Adrenal gland (tissue), 19 donors: ENCODE results near the gene XIRP1. TPM values are rescaled to one million over a fixed set of nuclear protein-coding genes. Genes with fewer than 3 reads are reported as not detected.

Source experiments
- DNase-seq, 7 donors: peaks; one replicate each; pipeline ENCODE4 v3.0.0-alpha.2; 2019 to 2020
- H3K27ac ChIP-seq, 5 donors: fragments of 200-600 bp; sonication (generic) in 4 of 5; 1 replicate in 3 of 5; 2 replicates in 2 of 5; pipeline versions ENCODE4 v1.5.1 to v1.8.0; 2016 to 2020; ENCODE audit warnings: mild to moderate bottlenecking in 1 of 5
- H3K27me3 ChIP-seq: fragments of 200-600 bp; 2 replicates; pipeline ENCODE4 v1.8.0; 2021
- H3K36me3 ChIP-seq, 2 donors: fragments of 200-600 bp; replicated peaks in 1 of 2; 1 replicate in 1 of 2; 2 replicates in 1 of 2; pipeline versions ENCODE4 v1.5.1 to v1.8.0; 2018 to 2022
- H3K4me1 ChIP-seq, 2 donors: fragments of 200-600 bp; replicated peaks in 1 of 2; 1 replicate in 1 of 2; 2 replicates in 1 of 2; pipeline versions ENCODE4 v1.5.1 to v1.8.0; 2018 to 2021
- H3K4me3 ChIP-seq, 4 donors: fragments of 200-600 bp; sonication (generic) in 3 of 4; one replicate each; pipeline ENCODE4 v1.5.1; 2016 to 2018
- H3K9me3 ChIP-seq, 3 donors: fragments of 200-600 bp; sonication (generic) in 1 of 3; replicated peaks in 1 of 3; 1 replicate in 2 of 3; 2 replicates in 1 of 3; pipeline versions ENCODE4 v1.5.1 to v1.8.0; 2016 to 2021
- POLR2A ChIP-seq, 2 donors: fragments of 450-650 bp; IDR thresholded peaks; one replicate each; pipeline ENCODE4 v1.6.1; 2017; ENCODE audit warnings: antibody characterized with exemption in 2 of 2, mild to moderate bottlenecking in 2 of 2, moderate library complexity in 1 of 2
- WGBS, 4 donors: extraction: QIAGEN DNeasy Blood & Tissue Kit in 2 of 4; methylation state at CpG; one replicate each; pipeline versions ENCODE4 v1.1.5 to v1.1.7; 2013 to 2017; 5-methylcytosine and 5-hydroxymethylcytosine counted together
- intact Hi-C, 2 donors: fragments of 100-400 bp; cut with DNase I; formaldehyde crosslinking; loops; one replicate each; pipeline versions ENCODE4 v1.14.1 to v1.15.0; 2022 to 2023
- long read RNA-seq, 10 donors: library from polyadenylated mRNA in 3 of 10; unstranded in 2 of 10; stranded (forward) in 1 of 10; transcript quantifications; one replicate each; pipeline ENCODE4 v2.0.0 and lab custom pipeline, GENCODE V29; 2021 to 2026
- polyA plus RNA-seq, 3 donors: library from polyadenylated mRNA; stranded (reverse); fragments of 200-250 nt in 2 of 3; fragments of 350-450 nt in 1 of 3; fragmentation: Illumina TruSeq in 1 of 3; extraction: RNeasy Lipid Tissue Mini Kit (QIAGEN cat#74804) in 1 of 3; gene quantifications; one replicate each; pipeline ENCODE4 v1.2.3, GENCODE V29; 2013 to 2014
- total RNA-seq, 9 donors: library from RNA; depleted of rRNA in 4 of 9; stranded (reverse); fragments of >200 nt in 4 of 9; fragments of 120-200 nt in 1 of 9; fragmentation: NEBNext Ultra II Directional in 1 of 9; extraction: Animal tissue kit (Norgen Biotek cat#: 25700) in 1 of 9; gene quantifications; one replicate each; pipeline versions ENCODE4 v1.1.0 to v1.2.4, GENCODE V29; 2013 to 2023
- TF ChIP-seq, protein P1 (sequence below), 6 experiments: fragments of 450-650 bp in 4 of 6; fragments of 200-600 bp in 2 of 6; sonication (generic) in 1 of 6; IDR thresholded peaks; 1 replicate in 5 of 6; 2 replicates in 1 of 6; pipeline versions ENCODE4 v1.5.1 to v1.8.0; 2016 to 2021; ENCODE audit warnings: antibody characterized with exemption in 6 of 6, mild to moderate bottlenecking in 2 of 6, moderate library complexity in 1 of 6
- donor health status: healthy with polysubstance abuse.
- donor health status: Bipolar disorder and iron deficiency.
- donor health status: DM: yes; HTN: yes; CAD: no.
- donor health status: DM: no; HTN: no; CAD: no.
- donor health status: DM: no; HTN: no; CAD: no.
- donor health status: DM: yes; HTN: yes; CAD: no.

XIRP1 gene, protein sequence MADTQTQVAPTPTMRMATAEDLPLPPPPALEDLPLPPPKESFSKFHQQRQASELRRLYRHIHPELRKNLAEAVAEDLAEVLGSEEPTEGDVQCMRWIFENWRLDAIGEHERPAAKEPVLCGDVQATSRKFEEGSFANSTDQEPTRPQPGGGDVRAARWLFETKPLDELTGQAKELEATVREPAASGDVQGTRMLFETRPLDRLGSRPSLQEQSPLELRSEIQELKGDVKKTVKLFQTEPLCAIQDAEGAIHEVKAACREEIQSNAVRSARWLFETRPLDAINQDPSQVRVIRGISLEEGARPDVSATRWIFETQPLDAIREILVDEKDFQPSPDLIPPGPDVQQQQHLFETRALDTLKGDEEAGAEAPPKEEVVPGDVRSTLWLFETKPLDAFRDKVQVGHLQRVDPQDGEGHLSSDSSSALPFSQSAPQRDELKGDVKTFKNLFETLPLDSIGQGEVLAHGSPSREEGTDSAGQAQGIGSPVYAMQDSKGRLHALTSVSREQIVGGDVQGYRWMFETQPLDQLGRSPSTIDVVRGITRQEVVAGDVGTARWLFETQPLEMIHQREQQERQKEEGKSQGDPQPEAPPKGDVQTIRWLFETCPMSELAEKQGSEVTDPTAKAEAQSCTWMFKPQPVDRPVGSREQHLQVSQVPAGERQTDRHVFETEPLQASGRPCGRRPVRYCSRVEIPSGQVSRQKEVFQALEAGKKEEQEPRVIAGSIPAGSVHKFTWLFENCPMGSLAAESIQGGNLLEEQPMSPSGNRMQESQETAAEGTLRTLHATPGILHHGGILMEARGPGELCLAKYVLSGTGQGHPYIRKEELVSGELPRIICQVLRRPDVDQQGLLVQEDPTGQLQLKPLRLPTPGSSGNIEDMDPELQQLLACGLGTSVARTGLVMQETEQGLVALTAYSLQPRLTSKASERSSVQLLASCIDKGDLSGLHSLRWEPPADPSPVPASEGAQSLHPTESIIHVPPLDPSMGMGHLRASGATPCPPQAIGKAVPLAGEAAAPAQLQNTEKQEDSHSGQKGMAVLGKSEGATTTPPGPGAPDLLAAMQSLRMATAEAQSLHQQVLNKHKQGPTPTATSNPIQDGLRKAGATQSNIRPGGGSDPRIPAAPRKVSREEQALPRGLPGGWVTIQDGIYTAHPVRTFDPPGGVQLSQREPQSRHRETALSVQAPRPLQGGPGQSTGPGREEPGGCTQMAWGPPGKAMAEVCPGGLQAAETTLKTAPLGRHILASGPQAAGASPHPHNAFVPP (N-terminal part only)
- total RNA-seq (under 1 TPM in 4 of 9 donors, not detected in 5; under 0.01 to 0.28 (median 0.12) TPM), polyA plus RNA-seq (under 1 TPM in 2 of 3 donors, not detected in 1; 0.40 to 0.48 TPM)
- long read RNA-seq, donor 1, result 0 reads
- long read RNA-seq, donor 2, result 0 reads
- long read RNA-seq, donor 3, result 0 reads
- long read RNA-seq, donor 4, result 0 reads
- long read RNA-seq, donor 5, result 0 reads
- long read RNA-seq, donor 6, result 0 reads
- long read RNA-seq, donor 7, result 0 reads
- long read RNA-seq, donor 8, result 0 reads
- long read RNA-seq, donor 9, result 0 reads
- long read RNA-seq, donor 10, result 0 reads

DNA sequence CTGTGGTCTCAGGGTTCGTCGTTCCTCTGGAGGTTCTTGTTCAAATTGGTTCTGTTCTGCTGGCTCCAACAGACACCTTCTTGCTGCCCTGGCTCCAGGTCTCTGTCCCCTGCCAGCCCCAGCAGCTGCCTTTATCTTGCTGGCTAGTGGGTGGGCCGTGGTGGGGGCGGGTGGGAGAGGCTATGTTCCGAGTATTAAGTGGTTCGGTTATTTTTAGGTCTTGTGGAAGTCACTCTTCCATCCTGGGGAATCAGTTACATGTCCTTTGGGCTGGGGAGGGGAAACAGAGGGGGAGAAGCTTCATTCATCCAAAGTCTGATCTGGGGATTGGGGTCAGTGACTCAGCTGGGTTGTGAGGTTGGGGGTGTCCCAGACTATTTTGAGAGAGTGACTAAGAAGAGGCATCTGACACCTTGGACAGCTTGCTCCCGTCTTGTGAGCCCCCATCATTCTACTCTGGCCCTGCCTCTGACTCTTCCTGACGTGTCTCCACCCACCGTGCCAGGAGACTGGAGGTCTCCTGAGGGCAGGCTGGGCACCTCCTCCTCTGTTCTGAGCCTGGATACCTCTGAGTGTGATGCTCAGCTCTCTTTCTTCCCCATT is at the start of gene XIRP1:
Gene XIRP1 (minus strand): TSS at position 106 of the 603 bp plus-strand sequence. CDS start 3,150 bp downstream, outside the sequence.
- H3K4me1 ChIP-seq, result no peaks in the 10 kb centered on the region
- WGBS, 4 donors, result 72 to 82% (median 79%) methylated on average over 5 to 9 of the region's 9 CpGs
- no peaks in the 10 kb centered on the region for H3K36me3 ChIP-seq
- no peaks in the 10 kb centered on the region for H3K27me3 ChIP-seq
- intact Hi-C loops, result loop anchor here (5.0 to 10.0 kb wide), 2 partner anchors 78 to 95 kb away; no protein-coding TSS in a partner anchor
- DNase-seq, result no peak
- no peaks in the 10 kb centered on the region for H3K9me3 ChIP-seq
- no peak within 1 kb of the TSS for H3K4me3 ChIP-seq
- TF ChIP-seq POLR2A (IDR thresholded peaks at IDR 0.05), result no peak
- TF ChIP-seq, protein P1, sequence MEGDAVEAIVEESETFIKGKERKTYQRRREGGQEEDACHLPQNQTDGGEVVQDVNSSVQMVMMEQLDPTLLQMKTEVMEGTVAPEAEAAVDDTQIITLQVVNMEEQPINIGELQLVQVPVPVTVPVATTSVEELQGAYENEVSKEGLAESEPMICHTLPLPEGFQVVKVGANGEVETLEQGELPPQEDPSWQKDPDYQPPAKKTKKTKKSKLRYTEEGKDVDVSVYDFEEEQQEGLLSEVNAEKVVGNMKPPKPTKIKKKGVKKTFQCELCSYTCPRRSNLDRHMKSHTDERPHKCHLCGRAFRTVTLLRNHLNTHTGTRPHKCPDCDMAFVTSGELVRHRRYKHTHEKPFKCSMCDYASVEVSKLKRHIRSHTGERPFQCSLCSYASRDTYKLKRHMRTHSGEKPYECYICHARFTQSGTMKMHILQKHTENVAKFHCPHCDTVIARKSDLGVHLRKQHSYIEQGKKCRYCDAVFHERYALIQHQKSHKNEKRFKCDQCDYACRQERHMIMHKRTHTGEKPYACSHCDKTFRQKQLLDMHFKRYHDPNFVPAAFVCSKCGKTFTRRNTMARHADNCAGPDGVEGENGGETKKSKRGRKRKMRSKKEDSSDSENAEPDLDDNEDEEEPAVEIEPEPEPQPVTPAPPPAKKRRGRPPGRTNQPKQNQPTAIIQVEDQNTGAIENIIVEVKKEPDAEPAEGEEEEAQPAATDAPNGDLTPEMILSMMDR (IDR thresholded peaks at IDR 0.05), result no peak
- H3K27ac ChIP-seq, result no peak within 1 kb of the TSS

DNA sequence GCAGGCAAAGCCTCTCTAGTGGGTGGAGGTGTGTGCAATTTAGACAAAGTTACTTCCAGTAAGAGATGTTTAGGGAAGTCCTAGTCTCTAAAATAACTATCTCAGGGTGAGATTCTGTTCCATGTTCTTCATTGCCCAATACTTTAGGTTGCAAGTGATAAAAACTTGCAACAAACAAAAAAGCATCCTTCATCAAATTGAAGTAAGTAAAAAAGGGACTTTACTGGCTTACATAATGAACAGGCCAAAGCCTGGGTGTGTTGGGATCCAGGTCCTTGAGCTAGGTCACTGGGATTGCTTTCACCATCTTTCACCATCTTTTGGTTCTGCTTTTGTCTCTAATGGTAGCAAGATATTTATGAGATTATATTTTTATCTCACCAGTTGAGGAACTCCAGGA is 49.2 kb upstream of the XIRP1 start:
- H3K4me3 ChIP-seq, result no peak overlapping the region
- no peak for DNase-seq
- no peaks in the 10 kb centered on the region for H3K36me3 ChIP-seq
- no peaks in the 10 kb centered on the region for H3K4me1 ChIP-seq
- intact Hi-C loops, result no loop called here
- no peaks in the 10 kb centered on the region for H3K27me3 ChIP-seq
- no peaks in the 10 kb centered on the region for H3K9me3 ChIP-seq
- TF ChIP-seq POLR2A (IDR thresholded peaks at IDR 0.05), result no peak
- H3K27ac ChIP-seq, result no peak overlapping the region

DNA sequence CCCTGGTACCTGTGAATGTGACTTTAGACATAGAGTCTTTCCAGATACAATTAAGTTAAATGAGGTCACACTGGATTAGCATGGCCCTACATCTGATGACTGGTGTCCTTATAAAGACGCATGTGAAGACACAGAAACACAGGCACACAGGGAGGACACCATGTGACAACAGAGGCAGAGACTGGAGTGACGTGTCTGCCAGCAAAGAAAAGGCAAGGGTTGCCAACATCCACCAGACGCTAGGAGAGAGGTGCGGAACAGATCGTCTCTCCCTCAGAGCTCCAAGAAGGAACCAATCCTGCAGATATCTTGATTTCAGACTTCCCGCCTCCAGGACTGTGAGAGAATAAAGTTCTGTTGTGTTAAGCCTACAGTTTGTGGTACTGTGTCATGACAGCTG is 44.6 kb upstream of the XIRP1 start:
- Histone ChIP-seq H3K9me3 (no peaks in the 10 kb centered on the region), H3K4me3 (no peak overlapping the region), H3K27me3 (peaks cover 16% of the 10 kb centered on the region), H3K4me1 (no peaks in the 10 kb centered on the region), H3K36me3 (no peaks in the 10 kb centered on the region), H3K27ac (no peak overlapping the region)
- no peak for TF ChIP-seq POLR2A (IDR thresholded peaks at IDR 0.05)
- TF ChIP-seq, protein P1 (IDR thresholded peaks at IDR 0.05), result no peak
- no peak for DNase-seq
- WGBS, 4 donors, result 71 to 80% (median 74%) methylated on average over 6 of the region's 6 CpGs
- intact Hi-C loops, result no loop called here

DNA sequence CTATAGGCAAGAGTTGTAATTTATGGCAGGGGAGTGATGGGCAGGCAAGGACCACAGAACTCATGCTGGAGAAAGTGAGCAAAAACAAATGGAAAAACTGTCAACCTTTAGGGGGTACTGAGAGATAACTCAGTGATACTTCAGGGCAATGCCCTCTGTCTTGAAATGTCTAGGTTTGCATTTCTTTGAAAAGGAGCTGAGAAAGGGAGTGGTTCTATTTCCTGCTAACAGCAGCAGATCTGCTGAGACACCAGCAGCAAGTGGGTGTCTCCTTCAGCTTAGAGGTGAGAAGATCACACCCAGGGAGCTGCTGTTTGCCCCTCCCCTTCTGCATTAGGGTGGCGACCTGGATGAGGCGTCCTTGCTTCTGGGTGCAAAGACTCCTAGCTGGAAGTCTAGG is 42.3 kb upstream of the XIRP1 start:
- H3K27me3 ChIP-seq, result peaks cover 16% of the 10 kb centered on the region
- no peak for DNase-seq
- no peaks in the 10 kb centered on the region for H3K36me3 ChIP-seq
- H3K27ac ChIP-seq, result no peak overlapping the region
- TF ChIP-seq, protein P1 (IDR thresholded peaks at IDR 0.05), result no peak
- TF ChIP-seq POLR2A (IDR thresholded peaks at IDR 0.05), result no peak
- H3K9me3 ChIP-seq, result no peaks in the 10 kb centered on the region
- intact Hi-C loops, result no loop called here
- no peaks in the 10 kb centered on the region for H3K4me1 ChIP-seq
- no peak overlapping the region for H3K4me3 ChIP-seq
- 36 to 48% (median 39%) methylated on average over 2 of the region's 2 CpGs for WGBS, 4 donors
